ENCODE data around the gene SPPL2B. TPM values are rescaled to one million over a fixed set of nuclear protein-coding genes. Genes with fewer than 3 reads are reported as not detected.

The SPPL2B gene
- polyA plus RNA-seq, 1 donor from 2014 or later, result 68.7 TPM

DNA sequence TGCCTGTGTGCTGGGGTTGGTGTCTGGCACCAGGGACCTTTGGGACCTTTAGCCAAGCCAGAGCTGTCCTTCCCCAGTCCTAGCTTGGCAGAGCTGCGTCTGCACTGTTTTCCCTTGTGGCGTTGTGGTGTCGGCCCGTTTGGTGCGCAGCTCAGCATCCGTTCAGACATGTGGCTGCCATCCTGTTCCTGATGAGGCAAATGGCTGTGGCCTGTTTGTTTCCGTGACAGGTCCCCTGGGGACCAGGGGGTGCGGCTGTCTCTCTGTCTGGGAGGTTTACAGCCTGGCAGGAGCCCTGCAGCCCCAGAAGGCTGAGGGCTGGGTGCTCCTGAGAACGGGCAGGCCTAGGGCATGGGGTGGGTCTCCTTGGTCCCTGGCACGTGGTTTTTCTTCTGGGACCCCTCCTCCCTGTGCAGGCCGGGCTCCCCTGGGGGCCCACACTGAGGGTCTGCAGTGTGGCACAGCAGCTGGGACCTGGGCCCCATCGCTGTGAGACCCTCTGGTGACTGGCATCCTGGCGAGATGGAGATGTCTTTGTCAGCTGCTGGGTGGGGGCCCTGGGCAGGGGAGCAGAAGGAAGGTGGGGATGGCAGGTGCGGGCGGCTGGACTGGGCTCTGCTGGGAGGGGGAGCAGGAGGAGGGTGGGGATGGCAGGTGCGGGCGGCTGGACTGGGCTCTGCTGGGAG is 4.0 kb downstream of the SPPL2B start:
- Histone ChIP-seq H3F3A (ENCODE audit: insufficient read depth, low read length, poor library complexity, severe bottlenecking) (no peaks in the 10 kb centered on the region), H3K4me3 (ENCODE audit: low read length) (peak overlapping the region; percentile 34), H3K9me3 (ENCODE audit: low read length) (no peaks in the 10 kb centered on the region), H3K9me2 (ENCODE audit: insufficient read depth, low read length) (no peaks in the 10 kb centered on the region), H4K20me1 (ENCODE audit: insufficient read depth) (no peaks in the 10 kb centered on the region), H3K36me3 (ENCODE audit: insufficient read depth, low read length) (no peaks in the 10 kb centered on the region), H3K9ac (ENCODE audit: low read length) (peak overlapping the region; percentile 26), H3K27me3 (ENCODE audit: insufficient read depth, low read depth, low read length) (no peaks in the 10 kb centered on the region), H3K79me2 (replicated peaks; ENCODE audit: insufficient read depth, low read length) (peaks cover 52% of the 10 kb centered on the region), H2AFZ (ENCODE audit: low read depth, low read length) (no peak overlapping the region), H3K27ac (ENCODE audit: low read length) (no peak overlapping the region), H3K4me2 (ENCODE audit: low read length) (peak overlapping the region; percentile 6)
- TF ChIP-seq CTCF (IDR thresholded peaks at IDR 0.05; ENCODE audit: poor library complexity, severe bottlenecking), result no peak
- no peak for TF ChIP-seq EZH2 (IDR thresholded peaks at IDR 0.05; ENCODE audit: borderline replicate concordance, insufficient read depth, low read length, poor library complexity, severe bottlenecking)
- TF ChIP-seq MXI1 (conservative IDR thresholded peaks at IDR 0.05; ENCODE audit: poor library complexity, severe bottlenecking), result no peak
- TF ChIP-seq SMC3 (conservative IDR thresholded peaks at IDR 0.05; ENCODE audit: poor library complexity), result no peak
- no peak for TF ChIP-seq TAF1 (IDR thresholded peaks at IDR 0.05; ENCODE audit: low read depth)
- TF ChIP-seq POLR2AphosphoS5 (IDR thresholded peaks at IDR 0.05), result no peak
- TF ChIP-seq RAD21 (conservative IDR thresholded peaks at IDR 0.05), result no peak
- TF ChIP-seq, protein P1, sequence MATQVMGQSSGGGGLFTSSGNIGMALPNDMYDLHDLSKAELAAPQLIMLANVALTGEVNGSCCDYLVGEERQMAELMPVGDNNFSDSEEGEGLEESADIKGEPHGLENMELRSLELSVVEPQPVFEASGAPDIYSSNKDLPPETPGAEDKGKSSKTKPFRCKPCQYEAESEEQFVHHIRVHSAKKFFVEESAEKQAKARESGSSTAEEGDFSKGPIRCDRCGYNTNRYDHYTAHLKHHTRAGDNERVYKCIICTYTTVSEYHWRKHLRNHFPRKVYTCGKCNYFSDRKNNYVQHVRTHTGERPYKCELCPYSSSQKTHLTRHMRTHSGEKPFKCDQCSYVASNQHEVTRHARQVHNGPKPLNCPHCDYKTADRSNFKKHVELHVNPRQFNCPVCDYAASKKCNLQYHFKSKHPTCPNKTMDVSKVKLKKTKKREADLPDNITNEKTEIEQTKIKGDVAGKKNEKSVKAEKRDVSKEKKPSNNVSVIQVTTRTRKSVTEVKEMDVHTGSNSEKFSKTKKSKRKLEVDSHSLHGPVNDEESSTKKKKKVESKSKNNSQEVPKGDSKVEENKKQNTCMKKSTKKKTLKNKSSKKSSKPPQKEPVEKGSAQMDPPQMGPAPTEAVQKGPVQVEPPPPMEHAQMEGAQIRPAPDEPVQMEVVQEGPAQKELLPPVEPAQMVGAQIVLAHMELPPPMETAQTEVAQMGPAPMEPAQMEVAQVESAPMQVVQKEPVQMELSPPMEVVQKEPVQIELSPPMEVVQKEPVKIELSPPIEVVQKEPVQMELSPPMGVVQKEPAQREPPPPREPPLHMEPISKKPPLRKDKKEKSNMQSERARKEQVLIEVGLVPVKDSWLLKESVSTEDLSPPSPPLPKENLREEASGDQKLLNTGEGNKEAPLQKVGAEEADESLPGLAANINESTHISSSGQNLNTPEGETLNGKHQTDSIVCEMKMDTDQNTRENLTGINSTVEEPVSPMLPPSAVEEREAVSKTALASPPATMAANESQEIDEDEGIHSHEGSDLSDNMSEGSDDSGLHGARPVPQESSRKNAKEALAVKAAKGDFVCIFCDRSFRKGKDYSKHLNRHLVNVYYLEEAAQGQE (IDR thresholded peaks at IDR 0.05; ENCODE audit: borderline replicate concordance), result no peak
- no peak for TF ChIP-seq EP300 (conservative IDR thresholded peaks at IDR 0.05; ENCODE audit: poor library complexity, severe bottlenecking)

- H3K9ac ChIP-seq (ENCODE audit: low read length), result no peak overlapping the region
- no peaks in the 10 kb centered on the region for H3K27me3 ChIP-seq (ENCODE audit: insufficient read depth, low read depth, low read length)
- peaks cover 50% of the 10 kb centered on the region for H3K79me2 ChIP-seq (replicated peaks; ENCODE audit: insufficient read depth, low read length)
- H3K9me2 ChIP-seq (ENCODE audit: insufficient read depth, low read length), result no peaks in the 10 kb centered on the region
- no peak overlapping the region for H2AFZ ChIP-seq (ENCODE audit: low read depth, low read length)
- H4K20me1 ChIP-seq (ENCODE audit: insufficient read depth), result no peaks in the 10 kb centered on the region
- no peaks in the 10 kb centered on the region for H3K9me3 ChIP-seq (ENCODE audit: low read length)
- H3F3A ChIP-seq (ENCODE audit: insufficient read depth, low read length, poor library complexity, severe bottlenecking), result no peaks in the 10 kb centered on the region
- H3K4me2 ChIP-seq (ENCODE audit: low read length), result no peak overlapping the region
- no peaks in the 10 kb centered on the region for H3K36me3 ChIP-seq (ENCODE audit: insufficient read depth, low read length)
- no peak for TF ChIP-seq RAD21 (conservative IDR thresholded peaks at IDR 0.05)
- TF ChIP-seq EP300 (conservative IDR thresholded peaks at IDR 0.05; ENCODE audit: poor library complexity, severe bottlenecking), result no peak
- no peak for TF ChIP-seq SMC3 (conservative IDR thresholded peaks at IDR 0.05; ENCODE audit: poor library complexity)
- no peak for TF ChIP-seq EZH2 (IDR thresholded peaks at IDR 0.05; ENCODE audit: borderline replicate concordance, insufficient read depth, low read length, poor library complexity, severe bottlenecking)
- TF ChIP-seq, protein P1 (IDR thresholded peaks at IDR 0.05; ENCODE audit: borderline replicate concordance), result no peak
- TF ChIP-seq CTCF (IDR thresholded peaks at IDR 0.05; ENCODE audit: poor library complexity, severe bottlenecking), result no peak
- H3K4me3 ChIP-seq (ENCODE audit: low read length), result no peak overlapping the region
- H3K27ac ChIP-seq (ENCODE audit: low read length), result no peak overlapping the region
Observed at GRCh38 chr19:2333027-2333806, 4.7 kb downstream of the SPPL2B start.
